Measurements from ENCODE around the gene LTBP2. TPM values are rescaled to one million over a fixed set of nuclear protein-coding genes. Genes with fewer than 3 reads are reported as not detected.
"Not testable (repeated sequence)": the region's sequence is repeated elsewhere in the genome, so short reads cannot be mapped to it uniquely, and the experiment has no call there.

Gene LTBP2
- total RNA-seq, 1 donor from 2014 or later, result 0.07 TPM

DNA sequence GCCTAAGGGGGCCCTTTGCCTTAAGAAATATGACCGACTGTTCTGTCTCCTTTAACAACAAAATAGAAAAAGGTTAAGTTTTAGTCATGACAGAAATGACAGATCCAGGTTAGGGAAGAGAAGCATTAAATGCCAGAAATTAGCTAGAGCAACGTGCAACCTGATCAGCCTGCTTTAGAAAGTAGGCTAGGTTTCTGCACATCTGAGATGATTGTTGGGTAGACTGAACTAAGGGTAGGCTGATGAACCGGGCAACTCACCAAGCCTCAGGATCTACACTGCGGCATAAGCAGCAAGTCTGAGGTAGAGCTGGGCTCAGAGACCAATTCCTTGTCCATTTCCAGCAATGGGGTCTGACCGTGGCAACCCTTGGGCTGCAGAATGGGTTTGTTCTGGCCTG, 148.3 kb downstream of the LTBP2 start:
- Mint-ChIP-seq H3K4me3 (ENCODE audit: low read depth) (no peak overlapping the region), H3K36me3 (ENCODE audit: low read depth) (no peaks in the 10 kb centered on the region), H3K27ac (no peak overlapping the region), H3K9me3 (no peaks in the 10 kb centered on the region), H3K4me1 (ENCODE audit: low read depth) (no peaks in the 10 kb centered on the region), H3K27me3 (ENCODE audit: low read depth) (peaks cover 4% of the 10 kb centered on the region)
- intact Hi-C loops (cut with micrococcal nuclease), result no loop called here
- DNase-seq (ENCODE audit: low spot score), result no peak

- no peak for DNase-seq (ENCODE audit: low spot score)
- no peaks in the 10 kb centered on the region for H3K4me1 Mint-ChIP-seq (ENCODE audit: low read depth)
- no peaks in the 10 kb centered on the region for H3K9me3 Mint-ChIP-seq
- H3K27ac Mint-ChIP-seq, result no peak overlapping the region
- H3K4me3 Mint-ChIP-seq (ENCODE audit: low read depth), result no peak overlapping the region
- no peaks in the 10 kb centered on the region for H3K36me3 Mint-ChIP-seq (ENCODE audit: low read depth)
- peaks cover 4% of the 10 kb centered on the region for H3K27me3 Mint-ChIP-seq (ENCODE audit: low read depth)
- intact Hi-C loops (cut with micrococcal nuclease), result no loop called here
Observed at GRCh38 chr14:74462993-74463392, 149.0 kb downstream of the LTBP2 start.

GRCh38 chr14:74459976-74460375, 152.1 kb downstream of the LTBP2 start:
- Mint-ChIP-seq H3K36me3 (ENCODE audit: low read depth) (no peaks in the 10 kb centered on the region), H3K4me1 (ENCODE audit: low read depth) (no peaks in the 10 kb centered on the region), H3K4me3 (ENCODE audit: low read depth) (no peak overlapping the region), H3K27me3 (ENCODE audit: low read depth) (peaks cover 4% of the 10 kb centered on the region), H3K9me3 (no peaks in the 10 kb centered on the region), H3K27ac (no peak overlapping the region)
- intact Hi-C loops (cut with micrococcal nuclease), result no loop called here
- DNase-seq (ENCODE audit: low spot score), result no peak

GRCh38 chr14:74459289-74459946, 152.6 kb downstream of the LTBP2 start:
- H3K36me3 Mint-ChIP-seq (ENCODE audit: low read depth), result no peaks in the 10 kb centered on the region
- H3K4me3 Mint-ChIP-seq (ENCODE audit: low read depth), result no peak overlapping the region
- intact Hi-C loops (cut with micrococcal nuclease), result no loop called here
- no peaks in the 10 kb centered on the region for H3K4me1 Mint-ChIP-seq (ENCODE audit: low read depth)
- no peaks in the 10 kb centered on the region for H3K9me3 Mint-ChIP-seq
- DNase-seq (ENCODE audit: low spot score), result no peak
- no peak overlapping the region for H3K27ac Mint-ChIP-seq
- peaks cover 4% of the 10 kb centered on the region for H3K27me3 Mint-ChIP-seq (ENCODE audit: low read depth)

DNA sequence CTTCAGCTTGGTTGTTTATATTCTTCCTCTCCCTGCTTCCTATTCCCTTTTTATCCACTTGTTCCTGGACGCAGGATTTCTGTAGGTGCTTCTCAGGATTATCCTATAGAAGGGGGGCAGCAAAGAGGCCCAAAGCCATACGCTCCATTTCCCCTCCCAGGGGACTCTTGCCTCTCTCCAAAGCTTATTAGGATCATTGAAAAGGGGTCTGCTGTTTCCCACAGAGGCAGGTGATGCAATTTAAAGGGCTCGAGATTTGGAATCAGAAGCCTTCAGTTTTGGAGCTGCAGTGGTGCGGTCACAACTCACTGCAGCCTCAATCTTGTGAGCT, 154.5 kb downstream of the LTBP2 start:
- H3K36me3 Mint-ChIP-seq (ENCODE audit: low read depth), result no peaks in the 10 kb centered on the region
- H3K4me1 Mint-ChIP-seq (ENCODE audit: low read depth), result no peaks in the 10 kb centered on the region
- intact Hi-C loops (cut with micrococcal nuclease), result no loop called here
- DNase-seq (ENCODE audit: low spot score), result no peak
- peaks cover 13% of the 10 kb centered on the region for H3K27me3 Mint-ChIP-seq (ENCODE audit: low read depth)
- no peak overlapping the region for H3K4me3 Mint-ChIP-seq (ENCODE audit: low read depth)
- H3K9me3 Mint-ChIP-seq, result no peaks in the 10 kb centered on the region
- no peak overlapping the region for H3K27ac Mint-ChIP-seq

DNA sequence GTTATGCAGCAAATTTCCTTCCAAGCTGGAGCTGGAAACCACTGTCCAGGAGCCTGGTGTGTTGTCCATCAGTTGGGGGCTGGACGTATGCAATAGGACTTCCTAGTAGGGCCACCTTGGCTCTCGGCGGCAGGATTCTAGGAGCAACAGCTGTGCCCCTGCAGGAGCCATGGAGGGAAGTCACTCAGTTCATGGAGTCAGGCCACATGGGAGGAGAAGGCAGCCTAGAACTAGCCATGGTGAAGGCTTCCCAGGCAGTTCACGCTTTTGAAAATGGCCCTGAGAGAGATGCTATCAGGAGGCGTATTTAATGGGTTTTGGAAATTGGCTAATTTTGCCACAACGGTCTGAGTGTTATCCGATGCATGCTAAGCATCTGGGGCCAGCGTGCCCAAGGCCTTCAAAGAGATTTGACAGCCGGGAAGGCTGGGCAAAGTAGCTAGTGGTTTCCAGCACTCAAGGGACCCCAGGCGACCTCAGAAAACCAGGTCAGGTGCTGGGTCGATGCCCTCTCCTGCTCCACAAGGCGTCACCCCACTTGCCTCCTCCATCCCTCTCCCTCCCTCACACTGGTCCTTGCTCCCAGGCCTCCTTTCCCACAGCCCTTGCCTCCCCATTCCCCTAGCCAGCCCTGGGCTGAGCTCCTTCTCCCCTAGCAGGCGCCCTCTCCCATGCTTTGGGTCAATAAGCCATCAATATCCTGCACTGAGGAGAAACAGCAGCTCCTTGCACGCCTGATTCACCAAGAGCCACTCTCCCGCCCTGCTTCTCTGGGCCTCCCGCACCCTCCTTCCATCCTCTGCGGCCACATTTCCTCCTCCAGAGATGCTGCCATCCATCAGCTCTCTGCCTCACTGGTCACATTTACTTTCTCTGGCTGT, 155.1 kb downstream of the LTBP2 start:
- Mint-ChIP-seq H3K36me3 (ENCODE audit: low read depth) (no peaks in the 10 kb centered on the region), H3K27me3 (ENCODE audit: low read depth) (peaks cover 17% of the 10 kb centered on the region), H3K4me1 (ENCODE audit: low read depth) (no peaks in the 10 kb centered on the region), H3K9me3 (no peaks in the 10 kb centered on the region), H3K4me3 (ENCODE audit: low read depth) (no peak overlapping the region), H3K27ac (no peak overlapping the region)
- intact Hi-C loops (cut with micrococcal nuclease), result no loop called here
- DNase-seq (ENCODE audit: low spot score), result no peak

DNA sequence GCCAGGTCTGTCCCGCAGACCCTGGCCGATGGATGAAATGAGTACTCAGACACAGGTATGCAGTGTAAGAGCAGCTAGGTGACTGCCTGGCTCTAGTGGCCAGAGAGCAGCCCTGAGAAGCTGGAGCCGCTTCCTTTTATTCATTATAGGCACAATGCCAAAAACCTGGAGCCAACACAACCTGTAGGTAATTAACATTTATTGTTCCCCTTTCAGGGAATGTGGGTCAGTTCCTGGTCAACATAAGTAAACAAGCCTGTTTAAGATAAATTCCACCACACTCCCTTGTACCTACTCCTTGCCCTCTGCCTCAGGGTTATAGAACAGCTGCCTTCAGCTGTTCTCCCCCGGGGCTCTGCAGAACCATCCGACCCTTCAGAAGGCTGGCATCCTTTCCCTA, 157.6 kb downstream of the LTBP2 start:
- H3K27ac Mint-ChIP-seq; H3K4me3 Mint-ChIP-seq (ENCODE audit: low read depth); H3K4me1 Mint-ChIP-seq (ENCODE audit: low read depth); H3K9me3 Mint-ChIP-seq; DNase-seq (ENCODE audit: low spot score); intact Hi-C loops (cut with micrococcal nuclease); H3K36me3 Mint-ChIP-seq (ENCODE audit: low read depth): not testable (repeated sequence)
- peaks cover 22% of the 10 kb centered on the region for H3K27me3 Mint-ChIP-seq (ENCODE audit: low read depth)

Other genes starting within 250 kb of the LTBP2 start
- not detected in 2 replicates for gene SYNDIG1L, start 186.0 kb downstream of the LTBP2 start, total RNA-seq
- gene NPC2, start 118.9 kb downstream of the LTBP2 start, total RNA-seq, result 17.8 and 19.2 TPM in 2 replicates
- gene ISCA2, start 118.5 kb downstream of the LTBP2 start, total RNA-seq, result 23.9 and 25.3 TPM in 2 replicates
- 40.0 and 46.9 TPM in 2 replicates for gene AREL1, start 100.8 kb upstream of the LTBP2 start, total RNA-seq
- 61.8 and 62.8 TPM in 2 replicates for gene FCF1, start 100.9 kb upstream of the LTBP2 start, total RNA-seq
- gene YLPM1, start 151.1 kb upstream of the LTBP2 start, total RNA-seq, result 71.7 and 75.1 TPM in 2 replicates